Measurements from ENCODE around the gene TPST2. TPM values are rescaled to one million over a fixed set of nuclear protein-coding genes. Genes with fewer than 3 reads are reported as not detected.

Gene TPST2
- total RNA-seq, 4 donors from 2014 or later, result 39.1 to 83.4 (median 60.6) TPM

DNA sequence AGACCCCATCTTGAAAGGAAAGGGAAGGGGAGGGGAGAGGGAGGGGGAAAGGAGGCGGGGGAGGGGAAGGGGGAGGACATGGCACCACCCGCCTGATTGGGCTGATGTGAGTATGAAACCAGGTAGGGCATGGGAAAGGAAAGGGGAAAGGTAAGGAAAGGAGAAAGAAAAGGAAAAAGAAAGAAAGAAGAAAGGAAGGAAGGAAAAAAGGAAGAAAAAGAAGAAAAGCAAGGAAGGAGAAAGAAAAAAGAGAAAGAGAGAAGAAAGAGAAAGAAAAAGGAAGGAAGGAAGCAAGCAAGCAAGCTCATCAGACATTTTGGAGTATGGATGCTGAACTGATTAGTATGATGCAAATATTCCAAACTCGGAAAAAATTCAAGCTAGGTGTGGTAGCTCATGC is 41.6 kb downstream of the TPST2 start:
- H3K4me3 ChIP-seq, result no peak overlapping the region
- no peaks in the 10 kb centered on the region for H3K36me3 ChIP-seq
- 88 to 95% methylated on average over 3 of the region's 3 CpGs for WGBS, 2 donors
- peaks cover 0 to 22% (median 3%) of the 10 kb centered on the region in 4 donors for H3K4me1 ChIP-seq
- H3K9me3 ChIP-seq, result no peaks in the 10 kb centered on the region
- no peaks in the 10 kb centered on the region for H3K27me3 ChIP-seq
- no peak for DNase-seq (ENCODE audit: low spot score in 2 of 2)
- TF ChIP-seq, protein P1, sequence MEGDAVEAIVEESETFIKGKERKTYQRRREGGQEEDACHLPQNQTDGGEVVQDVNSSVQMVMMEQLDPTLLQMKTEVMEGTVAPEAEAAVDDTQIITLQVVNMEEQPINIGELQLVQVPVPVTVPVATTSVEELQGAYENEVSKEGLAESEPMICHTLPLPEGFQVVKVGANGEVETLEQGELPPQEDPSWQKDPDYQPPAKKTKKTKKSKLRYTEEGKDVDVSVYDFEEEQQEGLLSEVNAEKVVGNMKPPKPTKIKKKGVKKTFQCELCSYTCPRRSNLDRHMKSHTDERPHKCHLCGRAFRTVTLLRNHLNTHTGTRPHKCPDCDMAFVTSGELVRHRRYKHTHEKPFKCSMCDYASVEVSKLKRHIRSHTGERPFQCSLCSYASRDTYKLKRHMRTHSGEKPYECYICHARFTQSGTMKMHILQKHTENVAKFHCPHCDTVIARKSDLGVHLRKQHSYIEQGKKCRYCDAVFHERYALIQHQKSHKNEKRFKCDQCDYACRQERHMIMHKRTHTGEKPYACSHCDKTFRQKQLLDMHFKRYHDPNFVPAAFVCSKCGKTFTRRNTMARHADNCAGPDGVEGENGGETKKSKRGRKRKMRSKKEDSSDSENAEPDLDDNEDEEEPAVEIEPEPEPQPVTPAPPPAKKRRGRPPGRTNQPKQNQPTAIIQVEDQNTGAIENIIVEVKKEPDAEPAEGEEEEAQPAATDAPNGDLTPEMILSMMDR (IDR thresholded peaks at IDR 0.05), result no peak
- TF ChIP-seq POLR2A (IDR thresholded peaks at IDR 0.05) (no peak), EP300 (IDR thresholded peaks at IDR 0.05) (no peak)
- H3K27ac ChIP-seq, result no peak overlapping the region

DNA sequence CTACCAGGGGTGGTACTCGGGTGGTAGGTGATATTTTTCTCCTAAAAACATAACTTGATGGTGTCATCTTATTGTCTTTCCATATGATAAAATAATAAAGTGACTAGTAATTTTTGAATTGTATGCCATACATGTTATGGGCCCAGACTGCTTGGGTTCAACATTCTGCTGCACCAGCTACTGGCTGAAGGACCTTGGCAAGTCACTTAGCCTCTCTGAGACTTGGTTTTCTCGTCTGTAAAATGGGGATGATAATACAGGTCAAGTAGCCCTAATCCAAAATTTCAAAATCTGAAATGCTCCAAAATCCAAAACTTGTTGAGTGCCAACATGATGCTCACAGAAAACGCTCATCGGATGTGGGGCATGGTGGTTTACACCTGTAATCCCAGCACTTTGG is 42.1 kb downstream of the TPST2 start:
- DNase-seq (ENCODE audit: low spot score in 2 of 2), result no peak
- Histone ChIP-seq H3K27ac (no peak overlapping the region), H3K27me3 (no peaks in the 10 kb centered on the region), H3K4me1 (peaks cover 0 to 22% (median 3%) of the 10 kb centered on the region in 4 donors), H3K4me3 (no peak overlapping the region), H3K9me3 (no peaks in the 10 kb centered on the region), H3K36me3 (peaks cover 0 to under 1% (median 0%) of the 10 kb centered on the region in 3 donors)
- 91 to 95% methylated on average over 4 of the region's 4 CpGs for WGBS, 2 donors
- no peak for TF ChIP-seq POLR2A (IDR thresholded peaks at IDR 0.05)
- TF ChIP-seq, protein P1 (IDR thresholded peaks at IDR 0.05), result no peak
- TF ChIP-seq EP300 (IDR thresholded peaks at IDR 0.05), result no peak

DNA sequence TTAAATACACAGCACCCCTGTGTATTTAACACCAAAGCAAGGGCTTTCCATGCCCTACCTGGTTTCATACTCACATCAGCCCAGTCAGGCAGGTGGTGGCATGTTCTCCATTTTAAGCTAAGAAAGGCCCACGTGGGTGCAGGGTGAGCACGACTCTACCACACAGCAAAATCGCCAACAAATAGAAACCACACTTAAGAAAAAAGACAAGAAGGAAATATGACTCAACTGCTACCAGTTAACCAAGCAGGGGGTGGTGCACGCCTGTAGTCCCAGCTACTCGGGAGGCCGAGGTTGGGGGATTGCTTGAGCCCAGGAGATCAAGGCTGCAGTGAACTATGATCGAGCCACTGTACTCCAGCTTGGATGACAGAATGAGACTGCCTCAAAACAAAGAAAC is 42.5 kb downstream of the TPST2 start:
- no peak overlapping the region for H3K4me3 ChIP-seq
- no peak for TF ChIP-seq POLR2A (IDR thresholded peaks at IDR 0.05)
- TF ChIP-seq, protein P1 (IDR thresholded peaks at IDR 0.05), result no peak
- no peak for TF ChIP-seq EP300 (IDR thresholded peaks at IDR 0.05)
- peaks cover 0 to 22% (median 3%) of the 10 kb centered on the region in 4 donors for H3K4me1 ChIP-seq
- no peak overlapping the region for H3K27ac ChIP-seq
- H3K36me3 ChIP-seq, result peaks cover 0 to 4% (median 0%) of the 10 kb centered on the region in 3 donors
- H3K9me3 ChIP-seq, result no peaks in the 10 kb centered on the region
- no peaks in the 10 kb centered on the region for H3K27me3 ChIP-seq
- WGBS, 2 donors, result 71 to 91% methylated on average over 7 of the region's 7 CpGs
- no peak for DNase-seq (ENCODE audit: low spot score in 2 of 2)

DNA sequence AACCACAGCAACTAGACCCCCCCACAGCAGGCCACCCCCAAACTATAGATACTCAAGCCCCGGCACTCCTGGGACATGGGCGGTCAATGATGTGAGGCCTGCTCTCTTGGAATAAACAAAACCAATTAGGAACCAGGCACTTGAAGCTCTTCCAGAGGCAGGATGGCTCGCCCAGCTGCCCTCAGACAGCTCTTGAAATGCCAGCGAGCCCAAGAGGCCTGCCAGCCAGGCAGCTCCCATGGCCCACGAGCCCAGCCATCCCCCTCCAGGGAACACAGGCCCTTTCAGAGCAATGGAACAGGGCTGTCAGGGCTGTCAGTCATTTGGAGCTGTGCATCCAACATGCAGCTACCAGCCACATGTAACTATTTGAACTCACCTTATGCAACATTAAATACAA is 43.6 kb downstream of the TPST2 start:
- DNase-seq (ENCODE audit: low spot score in 2 of 2), result no peak
- WGBS, 2 donors, result 69 to 72% methylated on average over 5 of the region's 5 CpGs
- Histone ChIP-seq H3K9me3 (no peaks in the 10 kb centered on the region), H3K4me3 (no peak overlapping the region), H3K27ac (no peak overlapping the region), H3K27me3 (no peaks in the 10 kb centered on the region), H3K36me3 (peaks cover 0 to 13% (median 0%) of the 10 kb centered on the region in 3 donors), H3K4me1 (peaks cover 0 to 19% (median 2%) of the 10 kb centered on the region in 4 donors)
- no peak for TF ChIP-seq EP300 (IDR thresholded peaks at IDR 0.05)
- TF ChIP-seq, protein P1 (IDR thresholded peaks at IDR 0.05), result no peak
- no peak for TF ChIP-seq POLR2A (IDR thresholded peaks at IDR 0.05)

DNA sequence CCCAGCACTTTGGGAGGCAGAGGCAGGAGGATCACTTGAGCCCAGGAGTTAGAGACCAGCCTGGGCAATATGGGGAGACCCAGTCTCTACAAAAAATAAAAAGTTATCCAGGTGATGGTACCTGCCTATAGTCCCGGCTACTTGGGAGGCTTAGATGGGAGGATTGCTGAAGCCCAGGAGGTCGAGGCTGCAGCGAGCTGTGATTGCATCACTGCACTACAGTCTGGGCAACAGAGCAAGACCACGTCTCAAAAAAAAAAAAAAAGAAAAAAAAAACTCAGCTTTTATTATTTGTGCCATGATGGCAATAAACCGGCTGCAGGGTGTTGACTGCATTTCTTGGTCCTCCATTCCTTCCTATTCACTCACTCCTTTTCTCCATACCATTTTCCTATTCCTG is 44.1 kb downstream of the TPST2 start:
- Histone ChIP-seq H3K36me3 (peaks cover 0 to 17% (median 0%) of the 10 kb centered on the region in 3 donors), H3K27ac (no peak overlapping the region), H3K4me3 (no peak overlapping the region), H3K4me1 (peaks cover 0 to 15% (median 0%) of the 10 kb centered on the region in 4 donors), H3K9me3 (no peaks in the 10 kb centered on the region), H3K27me3 (no peaks in the 10 kb centered on the region)
- DNase-seq (ENCODE audit: low spot score in 2 of 2), result no peak
- TF ChIP-seq POLR2A (IDR thresholded peaks at IDR 0.05) (no peak), EP300 (IDR thresholded peaks at IDR 0.05) (no peak)
- TF ChIP-seq, protein P1 (IDR thresholded peaks at IDR 0.05), result no peak
- WGBS, 2 donors, result 80 to 88% methylated on average over 5 of the region's 5 CpGs

Measured in tibial nerve (tissue), 4 donors.